H9 (cell line): ENCODE measurements around the gene STARD7. TPM values are rescaled to one million over a fixed set of nuclear protein-coding genes. Genes with fewer than 3 reads are reported as not detected.

Experiments used
- DNase-seq: peaks from one replicate; pipeline ENCODE4 v3.0.0-alpha.2; 2017
- H2AFZ ChIP-seq: one replicate; pipeline ENCODE4 v1.6.1; 2013; ENCODE audit warnings: mild to moderate bottlenecking, low read length, control low read depth, moderate library complexity
- H2AK5ac ChIP-seq: 2 replicates; pipeline ENCODE4 v1.6.1; 2013; ENCODE audit warnings: low read length, control low read depth, mixed read lengths; ENCODE audit not compliant: insufficient read length
- H2BK120ac ChIP-seq: one replicate; pipeline ENCODE4 v1.6.1; 2013; ENCODE audit warnings: low read depth, mild to moderate bottlenecking, low read length, control low read depth, inconsistent platforms; ENCODE audit not compliant: poor library complexity, severe bottlenecking
- H2BK12ac ChIP-seq: 2 replicates; pipeline ENCODE4 v1.6.1; 2013; ENCODE audit warnings: low read length, control low read depth, mixed read lengths, low read depth; ENCODE audit not compliant: insufficient read length
- H2BK15ac ChIP-seq: 2 replicates; pipeline ENCODE4 v1.6.1; 2013; ENCODE audit warnings: low read depth, low read length, control low read depth
- H2BK20ac ChIP-seq: one replicate; pipeline ENCODE4 v1.6.1; 2013; ENCODE audit warnings: low read depth, mild to moderate bottlenecking, low read length, control low read depth, inconsistent platforms; ENCODE audit not compliant: poor library complexity, severe bottlenecking
- H2BK5ac ChIP-seq: 2 replicates; pipeline ENCODE4 v1.6.1; 2013; ENCODE audit warnings: low read length, control low read depth, mixed read lengths; ENCODE audit not compliant: insufficient read length
- H3K14ac ChIP-seq: 2 replicates; pipeline ENCODE4 v1.6.1; 2013; ENCODE audit warnings: low read length, control low read depth; ENCODE audit not compliant: insufficient read depth
- H3K18ac ChIP-seq: 2 replicates; pipeline ENCODE4 v1.6.1; 2013; ENCODE audit warnings: low read depth, mild to moderate bottlenecking, mixed read lengths, low read length, control low read depth; ENCODE audit not compliant: insufficient read length
- H3K23ac ChIP-seq: 2 replicates; pipeline ENCODE4 v1.6.1; 2013; ENCODE audit warnings: low read length, control low read depth, mixed read lengths, low read depth; ENCODE audit not compliant: insufficient read length
- H3K23me2 ChIP-seq: 2 replicates; pipeline ENCODE4 v1.6.1; 2013; ENCODE audit warnings: low read depth, mild to moderate bottlenecking, mixed read lengths, low read length, control low read depth; ENCODE audit not compliant: insufficient read length, poor library complexity, severe bottlenecking
- H3K27ac ChIP-seq: 2 replicates; pipeline ENCODE4 v1.5.1; 2013; ENCODE audit warnings: low read length, control low read depth, mixed read lengths, low read depth; ENCODE audit not compliant: insufficient read length
- H3K27me3 ChIP-seq: 2 replicates; pipeline ENCODE4 v1.6.1; 2013; ENCODE audit warnings: low read length, control low read depth, inconsistent platforms; ENCODE audit not compliant: insufficient read depth
- H3K4ac ChIP-seq: 2 replicates; pipeline ENCODE4 v1.6.1; 2013; ENCODE audit warnings: low read depth, mild to moderate bottlenecking, control low read depth, inconsistent platforms, low read length, moderate library complexity
- H3K4me1 ChIP-seq: 2 replicates; pipeline ENCODE4 v1.6.1; 2013; ENCODE audit warnings: low read length, control low read depth, inconsistent platforms; ENCODE audit not compliant: insufficient read depth
- H3K4me2 ChIP-seq: 2 replicates; pipeline ENCODE4 v1.6.1; 2013; ENCODE audit warnings: low read length, control low read depth, mixed read lengths; ENCODE audit not compliant: insufficient read length, insufficient read depth
- H3K56ac ChIP-seq: 2 replicates; pipeline ENCODE4 v1.6.1; 2013; ENCODE audit warnings: low read depth, mild to moderate bottlenecking, mixed read lengths, low read length, control low read depth; ENCODE audit not compliant: insufficient read length
- H3K79me1 ChIP-seq: 2 replicates; pipeline ENCODE4 v1.6.1; 2013; ENCODE audit warnings: low read depth, mild to moderate bottlenecking, moderate library complexity, low read length, control low read depth, inconsistent platforms; ENCODE audit not compliant: insufficient read depth, poor library complexity, severe bottlenecking
- H3K79me2 ChIP-seq: 2 replicates; pipeline ENCODE4 v1.6.1; 2013; ENCODE audit warnings: low read length, control low read depth, inconsistent platforms; ENCODE audit not compliant: insufficient read depth
- H3K9ac ChIP-seq: 2 replicates; pipeline ENCODE4 v1.6.1; 2013; ENCODE audit warnings: low read length, control low read depth, mixed read lengths; ENCODE audit not compliant: insufficient read length; ENCODE audit errors: extremely low read depth
- H3K9me3 ChIP-seq: one replicate; pipeline ENCODE4 v1.6.1; 2013; ENCODE audit warnings: low read depth, low read length, inconsistent platforms; ENCODE audit not compliant: control insufficient read depth
- H3T11ph ChIP-seq: one replicate; pipeline ENCODE4 v1.6.1; 2013; ENCODE audit warnings: mild to moderate bottlenecking, low read length, control low read depth, inconsistent platforms
- H4K20me1 ChIP-seq: one replicate; pipeline ENCODE4 v1.6.1; 2013; ENCODE audit not compliant: control insufficient read depth, insufficient read length, insufficient read depth
- H4K5ac ChIP-seq: 2 replicates; pipeline ENCODE4 v1.6.1; 2013; ENCODE audit warnings: low read depth, mild to moderate bottlenecking, mixed read lengths, low read length, control low read depth; ENCODE audit not compliant: insufficient read length
- H4K8ac ChIP-seq: replicated peaks from 2 replicates; pipeline ENCODE4 v1.6.1; 2013; ENCODE audit warnings: low read length, control low read depth, mixed read lengths, low read depth; ENCODE audit not compliant: insufficient read length
- H4K91ac ChIP-seq: 2 replicates; pipeline ENCODE4 v1.6.1; 2013; ENCODE audit warnings: low read depth, mild to moderate bottlenecking, moderate library complexity, mixed read lengths, low read length, control low read depth; ENCODE audit not compliant: insufficient read length
- H3K27ac Mint-ChIP-seq, 3 experiments: 2 replicates in 2 of 3; 3 replicates in 1 of 3; pipeline ENCODE4 v1.8.0; 2020 to 2021; ENCODE audit warnings: mixed read lengths in 3 of 3, mild to moderate bottlenecking in 1 of 3, moderate library complexity in 1 of 3
- H3K27me3 Mint-ChIP-seq: 2 replicates; pipeline ENCODE4 v1.8.0; 2021; ENCODE audit warnings: low read depth, mild to moderate bottlenecking, moderate library complexity, mixed read lengths
- H3K36me3 Mint-ChIP-seq, 3 experiments: 2 replicates in 2 of 3; 3 replicates in 1 of 3; pipeline ENCODE4 v1.8.0; 2020 to 2021; ENCODE audit warnings: low read depth in 3 of 3, mixed read lengths in 3 of 3; ENCODE audit not compliant: insufficient read depth in 1 of 3
- H3K4me1 Mint-ChIP-seq, 2 experiments: 2 replicates each; pipeline ENCODE4 v1.8.0; 2020; ENCODE audit warnings: mixed read lengths in 2 of 2
- H3K4me3 Mint-ChIP-seq, 2 experiments: 2 replicates in 1 of 2; 3 replicates in 1 of 2; pipeline ENCODE4 v1.8.0; 2020 to 2021; ENCODE audit warnings: mild to moderate bottlenecking in 2 of 2, mixed read lengths in 2 of 2, moderate library complexity in 1 of 2
- H3K9me3 Mint-ChIP-seq, 2 experiments: 2 replicates in 1 of 2; 3 replicates in 1 of 2; pipeline ENCODE4 v1.8.0; 2020; ENCODE audit warnings: mild to moderate bottlenecking in 2 of 2, mixed read lengths in 2 of 2, moderate library complexity in 1 of 2
- WGBS: extraction: QIAGEN DNeasy Blood & Tissue Kit; methylation state at CpG from one replicate; pipeline ENCODE4 v1.1.7; 2013; ENCODE audit warnings: missing lambda C conversion rate, low lambda C conversion rate, mixed read lengths; ENCODE audit not compliant: insufficient read length; ENCODE audit errors: extremely low coverage; 5-methylcytosine and 5-hydroxymethylcytosine counted together
- total RNA-seq: library from RNA; stranded (reverse); gene quantifications from 2 replicates; pipeline ENCODE4 v1.2.1, GENCODE V29; 2021
- TF ChIP-seq, protein P1 (sequence below): fragments of 200-600 bp; sonication (generic); conservative IDR thresholded peaks from 3 replicates; pipeline ENCODE4 v1.8.0; 2021; ENCODE audit warnings: antibody characterized with exemption, mild to moderate bottlenecking

Gene STARD7
- total RNA-seq, 1 experiment from 2014 or later, result 212 TPM

DNA sequence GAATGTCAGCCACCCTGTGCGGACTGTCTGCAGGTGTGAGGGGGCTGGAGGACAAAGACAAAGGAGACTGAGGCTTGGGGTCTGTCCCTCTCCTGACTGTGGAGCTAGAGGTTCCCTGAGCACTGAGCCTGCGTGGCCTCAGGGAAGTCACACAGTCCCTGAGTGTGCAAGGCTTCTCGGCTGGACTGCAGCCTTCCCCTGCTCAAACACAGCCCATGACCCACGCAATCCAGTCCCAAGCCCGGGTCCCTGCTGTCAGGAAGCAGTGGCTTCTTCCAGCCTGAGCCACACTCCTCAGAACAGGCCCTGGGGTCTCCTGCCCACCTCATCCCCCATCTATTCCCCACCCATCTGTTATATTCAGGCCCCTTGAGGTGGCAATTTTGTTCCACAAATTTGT lies 73.0 kb downstream of the STARD7 start:
- H3K4me2 ChIP-seq, result no peak overlapping the region
- no peak overlapping the region for H2BK5ac ChIP-seq
- H3T11ph ChIP-seq, result no peak overlapping the region
- no peaks in the 10 kb centered on the region for H3K9me3 ChIP-seq
- no peaks in the 10 kb centered on the region for H3K4me1 ChIP-seq
- H4K91ac ChIP-seq, result no peak overlapping the region
- H2BK20ac ChIP-seq, result no peak overlapping the region
- no peak overlapping the region for H3K27ac ChIP-seq
- H2BK120ac ChIP-seq, result no peak overlapping the region
- no peak overlapping the region for H3K18ac ChIP-seq
- no peak overlapping the region for H3K56ac ChIP-seq
- no peak overlapping the region for H3K23ac ChIP-seq
- no peaks in the 10 kb centered on the region for H4K20me1 ChIP-seq
- Mint-ChIP-seq H3K4me1 (peaks cover 10 to 14% of the 10 kb centered on the region in 2 experiments), H3K27me3 (peaks cover 12% of the 10 kb centered on the region), H3K36me3 (no peaks in the 10 kb centered on the region), H3K27ac (no peak overlapping the region; a peak in 1 of 7 replicates), H3K4me3 (no peak overlapping the region), H3K9me3 (no peaks in the 10 kb centered on the region)
- no peak overlapping the region for H3K9ac ChIP-seq
- DNase-seq, result no peak
- H2BK12ac ChIP-seq, result no peak overlapping the region
- H3K4ac ChIP-seq, result no peak overlapping the region
- TF ChIP-seq, protein P1, sequence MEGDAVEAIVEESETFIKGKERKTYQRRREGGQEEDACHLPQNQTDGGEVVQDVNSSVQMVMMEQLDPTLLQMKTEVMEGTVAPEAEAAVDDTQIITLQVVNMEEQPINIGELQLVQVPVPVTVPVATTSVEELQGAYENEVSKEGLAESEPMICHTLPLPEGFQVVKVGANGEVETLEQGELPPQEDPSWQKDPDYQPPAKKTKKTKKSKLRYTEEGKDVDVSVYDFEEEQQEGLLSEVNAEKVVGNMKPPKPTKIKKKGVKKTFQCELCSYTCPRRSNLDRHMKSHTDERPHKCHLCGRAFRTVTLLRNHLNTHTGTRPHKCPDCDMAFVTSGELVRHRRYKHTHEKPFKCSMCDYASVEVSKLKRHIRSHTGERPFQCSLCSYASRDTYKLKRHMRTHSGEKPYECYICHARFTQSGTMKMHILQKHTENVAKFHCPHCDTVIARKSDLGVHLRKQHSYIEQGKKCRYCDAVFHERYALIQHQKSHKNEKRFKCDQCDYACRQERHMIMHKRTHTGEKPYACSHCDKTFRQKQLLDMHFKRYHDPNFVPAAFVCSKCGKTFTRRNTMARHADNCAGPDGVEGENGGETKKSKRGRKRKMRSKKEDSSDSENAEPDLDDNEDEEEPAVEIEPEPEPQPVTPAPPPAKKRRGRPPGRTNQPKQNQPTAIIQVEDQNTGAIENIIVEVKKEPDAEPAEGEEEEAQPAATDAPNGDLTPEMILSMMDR, result no peak
- no peak overlapping the region; the same call in 1 of the 2 replicates for H3K14ac ChIP-seq
- H2AFZ ChIP-seq, result no peak overlapping the region
- no peaks in the 10 kb centered on the region for H3K23me2 ChIP-seq
- H4K8ac ChIP-seq, result no peak overlapping the region
- H3K79me1 ChIP-seq, result no peaks in the 10 kb centered on the region
- H3K27me3 ChIP-seq, result no peaks in the 10 kb centered on the region
- no CpG with 5 or more reads among the region's 5 CpGs for WGBS
- H4K5ac ChIP-seq, result no peak overlapping the region
- no peak overlapping the region for H2BK15ac ChIP-seq
- H3K79me2 ChIP-seq, result no peaks in the 10 kb centered on the region
- no peak overlapping the region for H2AK5ac ChIP-seq
